WTC11 (cell line): ENCODE results near the gene TOGARAM2. TPM values are rescaled to one million over a fixed set of nuclear protein-coding genes. Genes with fewer than 3 reads are reported as not detected.

ENCODE experiments used
- ATAC-seq: fragments of 200-7000 bp; cut with Tn5 transposase; 2 replicates; pipeline ENCODE4 v1.10.0; 2021; ENCODE audit warnings: mild to moderate bottlenecking, moderate library complexity
- CTCF ChIA-PET: fragments of 300-600 bp; sonication (Branson Sonifier 250); formaldehyde crosslinking; loops from one replicate; lab custom pipeline; 2021; ENCODE audit warnings: antibody characterized with exemption; lab: Charles Lee
- POLR2A ChIA-PET: fragments of 350-600 bp; sonication (Branson Sonifier 250); formaldehyde crosslinking; loops from one replicate; lab custom pipeline; 2021; ENCODE audit warnings: antibody characterized with exemption; lab: Charles Lee
- DNase-seq: peaks from one replicate; pipeline ENCODE4 v3.0.0; 2021; ENCODE audit warnings: low spot score
- H3K27ac Mint-ChIP-seq: 2 replicates; pipeline ENCODE4 v1.8.0; 2021; ENCODE audit warnings: mixed read lengths
- H3K27me3 Mint-ChIP-seq: 2 replicates; pipeline ENCODE4 v1.8.0; 2021; ENCODE audit warnings: low read depth, mild to moderate bottlenecking, moderate library complexity, mixed read lengths
- H3K36me3 Mint-ChIP-seq: 2 replicates; pipeline ENCODE4 v1.8.0; 2021; ENCODE audit warnings: mixed read lengths
- H3K4me1 Mint-ChIP-seq: 2 replicates; pipeline ENCODE4 v1.8.0; 2022; ENCODE audit warnings: mixed read lengths
- H3K4me3 Mint-ChIP-seq: 2 replicates; pipeline ENCODE4 v1.8.0; 2021; ENCODE audit warnings: mild to moderate bottlenecking, moderate library complexity, mixed read lengths
- H3K9me3 Mint-ChIP-seq: 2 replicates; pipeline ENCODE4 v1.8.0; 2021; ENCODE audit warnings: mixed read lengths
- EMX1 ChIP-seq: fragments of 250-450 bp; sonication (Bioruptor Pico); IDR thresholded peaks from 2 replicates; pipeline ENCODE4 v1.8.0; 2021; ENCODE audit warnings: mild to moderate bottlenecking
- FOXJ3 ChIP-seq: sonication (generic); formaldehyde crosslinking; IDR thresholded peaks from 2 replicates; pipeline ENCODE4 v1.9.0; 2021; ENCODE audit warnings: missing genetic modification reagents, mild to moderate bottlenecking, borderline replicate concordance
- FOXK1 ChIP-seq: sonication (generic); formaldehyde crosslinking; IDR thresholded peaks from 2 replicates; pipeline ENCODE4 v1.8.0; 2022; ENCODE audit warnings: mild to moderate bottlenecking, moderate library complexity, missing genetic modification reagents
- JUN ChIP-seq: sonication (generic); formaldehyde crosslinking; IDR thresholded peaks from 2 replicates; pipeline ENCODE4 v1.8.0; 2023; ENCODE audit warnings: mild to moderate bottlenecking, missing genetic modification reagents
- MYBL2 ChIP-seq: sonication (generic); formaldehyde crosslinking; IDR thresholded peaks from 2 replicates; pipeline ENCODE4 v1.8.1; 2023; ENCODE audit warnings: mild to moderate bottlenecking, moderate library complexity, missing genetic modification reagents
- PRRX2 ChIP-seq: fragments of 250-450 bp; sonication (Bioruptor Pico); IDR thresholded peaks from 2 replicates; pipeline ENCODE4 v1.8.0; 2021; ENCODE audit warnings: mild to moderate bottlenecking
- RORB ChIP-seq: fragments of 250-450 bp; sonication (Bioruptor Pico); IDR thresholded peaks from 2 replicates; pipeline ENCODE4 v1.9.0; 2021; ENCODE audit warnings: mild to moderate bottlenecking
- TP53 ChIP-seq: sonication (generic); formaldehyde crosslinking; IDR thresholded peaks from 2 replicates; pipeline ENCODE4 v1.8.1; 2023; ENCODE audit warnings: mild to moderate bottlenecking, missing genetic modification reagents
- total RNA-seq: library from RNA; stranded (reverse); gene quantifications from 3 replicates; pipeline ENCODE4 v1.2.3, GENCODE V29; 2021
- TF ChIP-seq, protein P1 (sequence below): sonication (generic); formaldehyde crosslinking; IDR thresholded peaks from 2 replicates; pipeline ENCODE4 v1.8.0; 2022; ENCODE audit warnings: mild to moderate bottlenecking, missing genetic modification reagents
- TF ChIP-seq, protein P2 (sequence below): fragments of 250-450 bp; sonication (Bioruptor Pico); IDR thresholded peaks from 2 replicates; pipeline ENCODE4 v2.1.2; 2022; ENCODE audit warnings: mild to moderate bottlenecking, moderate library complexity
- TF ChIP-seq, protein P3 (sequence below): sonication (generic); formaldehyde crosslinking; IDR thresholded peaks from 2 replicates; pipeline ENCODE4 v1.8.1; 2022; ENCODE audit warnings: low read depth, mild to moderate bottlenecking, moderate library complexity, missing genetic modification reagents, borderline replicate concordance
- TF ChIP-seq, protein P4 (sequence below): sonication (generic); formaldehyde crosslinking; IDR thresholded peaks from 2 replicates; pipeline ENCODE4 v1.8.1; 2023; ENCODE audit warnings: mild to moderate bottlenecking, missing genetic modification reagents
- TF ChIP-seq, protein P5 (sequence below): sonication (generic); formaldehyde crosslinking; IDR thresholded peaks from 2 replicates; pipeline ENCODE4 v1.8.1; 2023; ENCODE audit warnings: mild to moderate bottlenecking, missing genetic modification reagents, borderline replicate concordance
- TF ChIP-seq, protein P6 (sequence below): sonication (generic); formaldehyde crosslinking; IDR thresholded peaks from 2 replicates; pipeline ENCODE4 v1.8.1; 2023; ENCODE audit warnings: mild to moderate bottlenecking, missing genetic modification reagents, moderate library complexity
- TF ChIP-seq, protein P7 (sequence below): sonication (generic); formaldehyde crosslinking; IDR thresholded peaks from 2 replicates; pipeline ENCODE4 v1.8.0; 2022; ENCODE audit warnings: mild to moderate bottlenecking, missing genetic modification reagents
- TF ChIP-seq, protein P8 (sequence below): sonication (generic); formaldehyde crosslinking; IDR thresholded peaks from 2 replicates; pipeline ENCODE4 v1.8.0; 2023; ENCODE audit warnings: missing genetic modification reagents

The TOGARAM2 gene
- total RNA-seq, 1 experiment from 2014 or later = 1.0 TPM

DNA sequence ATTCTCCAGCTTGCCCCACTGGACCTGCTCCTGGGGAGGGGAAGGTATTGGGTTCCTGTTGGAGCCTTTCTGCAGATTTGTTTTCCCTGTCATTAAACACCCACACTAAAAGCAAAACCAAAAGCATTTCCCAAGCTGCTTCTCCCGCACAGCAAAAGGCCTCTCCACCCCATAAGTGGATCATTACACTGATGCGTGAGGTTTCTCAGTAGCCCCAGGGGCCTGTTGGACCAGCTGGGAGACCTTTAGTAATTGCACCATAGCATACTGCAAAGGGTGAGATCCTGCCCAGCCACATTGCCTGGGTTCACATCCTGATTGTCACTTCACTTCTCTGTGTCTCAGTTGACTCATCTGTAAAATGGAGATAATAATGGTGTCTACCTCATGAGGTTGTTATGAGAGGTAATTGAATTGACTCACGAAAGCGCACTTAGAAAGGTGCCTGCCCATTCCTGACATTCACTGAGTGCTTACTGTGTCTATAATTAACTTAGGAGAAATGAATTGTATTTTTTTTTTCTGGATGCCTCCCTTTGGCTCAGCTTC, 43.9 kb downstream of the TOGARAM2 start:
- no peak overlapping the region for H3K27ac Mint-ChIP-seq
- H3K36me3 Mint-ChIP-seq = no peaks in the 10 kb centered on the region
- no peak overlapping the region for H3K4me3 Mint-ChIP-seq
- DNase-seq = no peak
- ChIA-PET POLR2A (interaction anchor here (0.6 kb wide), 1 partner anchor 1206 kb away, joined by 8 read pairs; no protein-coding TSS in a partner anchor), CTCF (no interaction called here)
- TF ChIP-seq, protein P1, sequence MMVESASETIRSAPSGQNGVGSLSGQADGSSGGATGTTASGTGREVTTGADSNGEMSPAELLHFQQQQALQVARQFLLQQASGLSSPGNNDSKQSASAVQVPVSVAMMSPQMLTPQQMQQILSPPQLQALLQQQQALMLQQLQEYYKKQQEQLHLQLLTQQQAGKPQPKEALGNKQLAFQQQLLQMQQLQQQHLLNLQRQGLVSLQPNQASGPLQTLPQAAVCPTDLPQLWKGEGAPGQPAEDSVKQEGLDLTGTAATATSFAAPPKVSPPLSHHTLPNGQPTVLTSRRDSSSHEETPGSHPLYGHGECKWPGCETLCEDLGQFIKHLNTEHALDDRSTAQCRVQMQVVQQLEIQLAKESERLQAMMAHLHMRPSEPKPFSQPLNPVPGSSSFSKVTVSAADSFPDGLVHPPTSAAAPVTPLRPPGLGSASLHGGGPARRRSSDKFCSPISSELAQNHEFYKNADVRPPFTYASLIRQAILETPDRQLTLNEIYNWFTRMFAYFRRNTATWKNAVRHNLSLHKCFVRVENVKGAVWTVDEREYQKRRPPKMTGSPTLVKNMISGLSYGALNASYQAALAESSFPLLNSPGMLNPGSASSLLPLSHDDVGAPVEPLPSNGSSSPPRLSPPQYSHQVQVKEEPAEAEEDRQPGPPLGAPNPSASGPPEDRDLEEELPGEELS (CRISPR knock-in tag) = no peak
- TF ChIP-seq, protein P2, sequence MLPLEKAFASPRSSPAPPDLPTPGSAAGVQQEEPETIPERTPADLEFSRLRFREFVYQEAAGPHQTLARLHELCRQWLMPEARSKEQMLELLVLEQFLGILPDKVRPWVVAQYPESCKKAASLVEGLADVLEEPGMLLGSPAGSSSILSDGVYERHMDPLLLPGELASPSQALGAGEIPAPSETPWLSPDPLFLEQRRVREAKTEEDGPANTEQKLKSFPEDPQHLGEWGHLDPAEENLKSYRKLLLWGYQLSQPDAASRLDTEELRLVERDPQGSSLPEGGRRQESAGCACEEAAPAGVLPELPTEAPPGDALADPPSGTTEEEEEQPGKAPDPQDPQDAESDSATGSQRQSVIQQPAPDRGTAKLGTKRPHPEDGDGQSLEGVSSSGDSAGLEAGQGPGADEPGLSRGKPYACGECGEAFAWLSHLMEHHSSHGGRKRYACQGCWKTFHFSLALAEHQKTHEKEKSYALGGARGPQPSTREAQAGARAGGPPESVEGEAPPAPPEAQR = no peak
- TF ChIP-seq FOXK1 (CRISPR knock-in tag) (no peak), TP53 (CRISPR knock-in tag) (no peak), RORB (CRISPR knock-in tag) (no peak), FOXJ3 (CRISPR knock-in tag) (no peak), PRRX2 (CRISPR knock-in tag) (no peak), EMX1 (CRISPR knock-in tag) (no peak), MYBL2 (no peak), JUN (CRISPR knock-in tag) (no peak)
- TF ChIP-seq, protein P3, sequence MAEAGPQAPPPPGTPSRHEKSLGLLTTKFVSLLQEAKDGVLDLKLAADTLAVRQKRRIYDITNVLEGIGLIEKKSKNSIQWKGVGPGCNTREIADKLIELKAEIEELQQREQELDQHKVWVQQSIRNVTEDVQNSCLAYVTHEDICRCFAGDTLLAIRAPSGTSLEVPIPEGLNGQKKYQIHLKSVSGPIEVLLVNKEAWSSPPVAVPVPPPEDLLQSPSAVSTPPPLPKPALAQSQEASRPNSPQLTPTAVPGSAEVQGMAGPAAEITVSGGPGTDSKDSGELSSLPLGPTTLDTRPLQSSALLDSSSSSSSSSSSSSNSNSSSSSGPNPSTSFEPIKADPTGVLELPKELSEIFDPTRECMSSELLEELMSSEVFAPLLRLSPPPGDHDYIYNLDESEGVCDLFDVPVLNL (CRISPR knock-in tag) = no peak
- TF ChIP-seq, protein P4, sequence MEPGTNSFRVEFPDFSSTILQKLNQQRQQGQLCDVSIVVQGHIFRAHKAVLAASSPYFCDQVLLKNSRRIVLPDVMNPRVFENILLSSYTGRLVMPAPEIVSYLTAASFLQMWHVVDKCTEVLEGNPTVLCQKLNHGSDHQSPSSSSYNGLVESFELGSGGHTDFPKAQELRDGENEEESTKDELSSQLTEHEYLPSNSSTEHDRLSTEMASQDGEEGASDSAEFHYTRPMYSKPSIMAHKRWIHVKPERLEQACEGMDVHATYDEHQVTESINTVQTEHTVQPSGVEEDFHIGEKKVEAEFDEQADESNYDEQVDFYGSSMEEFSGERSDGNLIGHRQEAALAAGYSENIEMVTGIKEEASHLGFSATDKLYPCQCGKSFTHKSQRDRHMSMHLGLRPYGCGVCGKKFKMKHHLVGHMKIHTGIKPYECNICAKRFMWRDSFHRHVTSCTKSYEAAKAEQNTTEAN = no peak
- TF ChIP-seq, protein P5, sequence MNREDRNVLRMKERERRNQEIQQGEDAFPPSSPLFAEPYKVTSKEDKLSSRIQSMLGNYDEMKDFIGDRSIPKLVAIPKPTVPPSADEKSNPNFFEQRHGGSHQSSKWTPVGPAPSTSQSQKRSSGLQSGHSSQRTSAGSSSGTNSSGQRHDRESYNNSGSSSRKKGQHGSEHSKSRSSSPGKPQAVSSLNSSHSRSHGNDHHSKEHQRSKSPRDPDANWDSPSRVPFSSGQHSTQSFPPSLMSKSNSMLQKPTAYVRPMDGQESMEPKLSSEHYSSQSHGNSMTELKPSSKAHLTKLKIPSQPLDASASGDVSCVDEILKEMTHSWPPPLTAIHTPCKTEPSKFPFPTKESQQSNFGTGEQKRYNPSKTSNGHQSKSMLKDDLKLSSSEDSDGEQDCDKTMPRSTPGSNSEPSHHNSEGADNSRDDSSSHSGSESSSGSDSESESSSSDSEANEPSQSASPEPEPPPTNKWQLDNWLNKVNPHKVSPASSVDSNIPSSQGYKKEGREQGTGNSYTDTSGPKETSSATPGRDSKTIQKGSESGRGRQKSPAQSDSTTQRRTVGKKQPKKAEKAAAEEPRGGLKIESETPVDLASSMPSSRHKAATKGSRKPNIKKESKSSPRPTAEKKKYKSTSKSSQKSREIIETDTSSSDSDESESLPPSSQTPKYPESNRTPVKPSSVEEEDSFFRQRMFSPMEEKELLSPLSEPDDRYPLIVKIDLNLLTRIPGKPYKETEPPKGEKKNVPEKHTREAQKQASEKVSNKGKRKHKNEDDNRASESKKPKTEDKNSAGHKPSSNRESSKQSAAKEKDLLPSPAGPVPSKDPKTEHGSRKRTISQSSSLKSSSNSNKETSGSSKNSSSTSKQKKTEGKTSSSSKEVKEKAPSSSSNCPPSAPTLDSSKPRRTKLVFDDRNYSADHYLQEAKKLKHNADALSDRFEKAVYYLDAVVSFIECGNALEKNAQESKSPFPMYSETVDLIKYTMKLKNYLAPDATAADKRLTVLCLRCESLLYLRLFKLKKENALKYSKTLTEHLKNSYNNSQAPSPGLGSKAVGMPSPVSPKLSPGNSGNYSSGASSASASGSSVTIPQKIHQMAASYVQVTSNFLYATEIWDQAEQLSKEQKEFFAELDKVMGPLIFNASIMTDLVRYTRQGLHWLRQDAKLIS (CRISPR knock-in tag) = no peak
- TF ChIP-seq, protein P6, sequence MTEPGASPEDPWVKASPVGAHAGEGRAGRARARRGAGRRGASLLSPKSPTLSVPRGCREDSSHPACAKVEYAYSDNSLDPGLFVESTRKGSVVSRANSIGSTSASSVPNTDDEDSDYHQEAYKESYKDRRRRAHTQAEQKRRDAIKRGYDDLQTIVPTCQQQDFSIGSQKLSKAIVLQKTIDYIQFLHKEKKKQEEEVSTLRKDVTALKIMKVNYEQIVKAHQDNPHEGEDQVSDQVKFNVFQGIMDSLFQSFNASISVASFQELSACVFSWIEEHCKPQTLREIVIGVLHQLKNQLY = no peak
- TF ChIP-seq, protein P7, sequence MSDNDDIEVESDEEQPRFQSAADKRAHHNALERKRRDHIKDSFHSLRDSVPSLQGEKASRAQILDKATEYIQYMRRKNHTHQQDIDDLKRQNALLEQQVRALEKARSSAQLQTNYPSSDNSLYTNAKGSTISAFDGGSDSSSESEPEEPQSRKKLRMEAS = no peak
- TF ChIP-seq, protein P8, sequence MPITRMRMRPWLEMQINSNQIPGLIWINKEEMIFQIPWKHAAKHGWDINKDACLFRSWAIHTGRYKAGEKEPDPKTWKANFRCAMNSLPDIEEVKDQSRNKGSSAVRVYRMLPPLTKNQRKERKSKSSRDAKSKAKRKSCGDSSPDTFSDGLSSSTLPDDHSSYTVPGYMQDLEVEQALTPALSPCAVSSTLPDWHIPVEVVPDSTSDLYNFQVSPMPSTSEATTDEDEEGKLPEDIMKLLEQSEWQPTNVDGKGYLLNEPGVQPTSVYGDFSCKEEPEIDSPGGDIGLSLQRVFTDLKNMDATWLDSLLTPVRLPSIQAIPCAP = no peak
- H3K27me3 Mint-ChIP-seq = no peaks in the 10 kb centered on the region
- no peaks in the 10 kb centered on the region for H3K9me3 Mint-ChIP-seq
- peaks cover 3% of the 10 kb centered on the region; the same call in 1 of the 2 replicates for H3K4me1 Mint-ChIP-seq
- ATAC-seq = no peak
